Adrenal gland (tissue), 5 donors: Measurements from ENCODE around the gene SV2C.
"Not testable (repeated sequence)": the region's sequence is repeated elsewhere in the genome, so short reads cannot be mapped to it uniquely, and the experiment has no call there.

Source experiments
- POLR2A ChIP-seq, 2 donors: fragments of 450-650 bp; IDR thresholded peaks; one replicate each; pipeline ENCODE4 v1.6.1; 2017; ENCODE audit warnings: antibody characterized with exemption in 2 of 2, mild to moderate bottlenecking in 2 of 2, moderate library complexity in 1 of 2
- TF ChIP-seq, protein P1 (sequence below), 6 experiments: fragments of 450-650 bp in 4 of 6; fragments of 200-600 bp in 2 of 6; sonication (generic) in 1 of 6; IDR thresholded peaks; 1 replicate in 5 of 6; 2 replicates in 1 of 6; pipeline versions ENCODE4 v1.5.1 to v1.8.0; 2016 to 2021; ENCODE audit warnings: antibody characterized with exemption in 6 of 6, mild to moderate bottlenecking in 2 of 6, moderate library complexity in 1 of 6
- donor health status: DM: no; HTN: no; CAD: no.

GRCh38 chr5:76323494-76323893 is 240.3 kb downstream of the SV2C start:
- TF ChIP-seq, protein P1, sequence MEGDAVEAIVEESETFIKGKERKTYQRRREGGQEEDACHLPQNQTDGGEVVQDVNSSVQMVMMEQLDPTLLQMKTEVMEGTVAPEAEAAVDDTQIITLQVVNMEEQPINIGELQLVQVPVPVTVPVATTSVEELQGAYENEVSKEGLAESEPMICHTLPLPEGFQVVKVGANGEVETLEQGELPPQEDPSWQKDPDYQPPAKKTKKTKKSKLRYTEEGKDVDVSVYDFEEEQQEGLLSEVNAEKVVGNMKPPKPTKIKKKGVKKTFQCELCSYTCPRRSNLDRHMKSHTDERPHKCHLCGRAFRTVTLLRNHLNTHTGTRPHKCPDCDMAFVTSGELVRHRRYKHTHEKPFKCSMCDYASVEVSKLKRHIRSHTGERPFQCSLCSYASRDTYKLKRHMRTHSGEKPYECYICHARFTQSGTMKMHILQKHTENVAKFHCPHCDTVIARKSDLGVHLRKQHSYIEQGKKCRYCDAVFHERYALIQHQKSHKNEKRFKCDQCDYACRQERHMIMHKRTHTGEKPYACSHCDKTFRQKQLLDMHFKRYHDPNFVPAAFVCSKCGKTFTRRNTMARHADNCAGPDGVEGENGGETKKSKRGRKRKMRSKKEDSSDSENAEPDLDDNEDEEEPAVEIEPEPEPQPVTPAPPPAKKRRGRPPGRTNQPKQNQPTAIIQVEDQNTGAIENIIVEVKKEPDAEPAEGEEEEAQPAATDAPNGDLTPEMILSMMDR (IDR thresholded peaks at IDR 0.05), result not testable (repeated sequence)
- TF ChIP-seq POLR2A (IDR thresholded peaks at IDR 0.05), result not testable (repeated sequence)
